ENCODE results near the gene SPANXN5. TPM values are rescaled to one million over a fixed set of nuclear protein-coding genes. Genes with fewer than 3 reads are reported as not detected.
"Not testable (repeated sequence)": the region's sequence is repeated elsewhere in the genome, so short reads cannot be mapped to it uniquely, and the experiment has no call there.

Gene SPANXN5
- not detected for total RNA-seq

- H3K27ac Mint-ChIP-seq; H3K4me3 Mint-ChIP-seq; intact Hi-C loops (cut with micrococcal nuclease); CTCF ChIA-PET; H3K9me3 Mint-ChIP-seq; DNase-seq; H3K27me3 Mint-ChIP-seq (ENCODE audit: low read depth); H3K4me1 Mint-ChIP-seq (ENCODE audit: low read depth); H3K36me3 Mint-ChIP-seq (ENCODE audit: low read depth): not testable (repeated sequence)
Observed at GRCh38 chrX:52797327-52797726, at the start of gene SPANXN5. SPANXN5 (minus strand) TSS chrX:52797427; CDS start chrX:52797348, 79 bp downstream.

- H3K9me3 Mint-ChIP-seq; H3K4me1 Mint-ChIP-seq (ENCODE audit: low read depth); DNase-seq; H3K4me3 Mint-ChIP-seq; CTCF ChIA-PET; H3K36me3 Mint-ChIP-seq (ENCODE audit: low read depth); H3K27ac Mint-ChIP-seq; intact Hi-C loops (cut with micrococcal nuclease); H3K27me3 Mint-ChIP-seq (ENCODE audit: low read depth): not testable (repeated sequence)
Observed at GRCh38 chrX:52843619-52844018, 46.4 kb upstream of the SPANXN5 start.

GRCh38 chrX:52839137-52839536 is 41.9 kb upstream of the SPANXN5 start:
- DNase-seq = no peak
- Mint-ChIP-seq H3K27me3 (ENCODE audit: low read depth) (no peaks in the 10 kb centered on the region), H3K9me3 (no peaks in the 10 kb centered on the region), H3K27ac (no peak overlapping the region), H3K4me1 (ENCODE audit: low read depth) (no peaks in the 10 kb centered on the region), H3K36me3 (ENCODE audit: low read depth) (no peaks in the 10 kb centered on the region), H3K4me3 (no peak overlapping the region)
- intact Hi-C loops (cut with micrococcal nuclease) = no loop called here
- CTCF ChIA-PET = no interaction called here

GRCh38 chrX:52830551-52830950 is 33.3 kb upstream of the SPANXN5 start:
- Mint-ChIP-seq H3K27me3 (ENCODE audit: low read depth) (no peaks in the 10 kb centered on the region), H3K27ac (no peak overlapping the region), H3K4me3 (no peak overlapping the region), H3K9me3 (no peaks in the 10 kb centered on the region), H3K4me1 (ENCODE audit: low read depth) (no peaks in the 10 kb centered on the region), H3K36me3 (ENCODE audit: low read depth) (no peaks in the 10 kb centered on the region)
- intact Hi-C loops (cut with micrococcal nuclease) = no loop called here
- CTCF ChIA-PET = no interaction called here
- DNase-seq = no peak

- Mint-ChIP-seq H3K27me3 (ENCODE audit: low read depth) (no peaks in the 10 kb centered on the region), H3K27ac (no peak overlapping the region), H3K4me3 (no peak overlapping the region), H3K4me1 (ENCODE audit: low read depth) (no peaks in the 10 kb centered on the region), H3K9me3 (no peaks in the 10 kb centered on the region), H3K36me3 (ENCODE audit: low read depth) (no peaks in the 10 kb centered on the region)
- intact Hi-C loops (cut with micrococcal nuclease) = no loop called here
- DNase-seq = no peak
- CTCF ChIA-PET = no interaction called here
Observed at GRCh38 chrX:52824608-52825007, 27.4 kb upstream of the SPANXN5 start.

GRCh38 chrX:52821079-52821760 is 24.0 kb upstream of the SPANXN5 start:
- intact Hi-C loops (cut with micrococcal nuclease) = no loop called here
- Mint-ChIP-seq H3K4me3 (no peak overlapping the region), H3K36me3 (ENCODE audit: low read depth) (no peaks in the 10 kb centered on the region), H3K27ac (no peak overlapping the region), H3K9me3 (no peaks in the 10 kb centered on the region), H3K4me1 (ENCODE audit: low read depth) (no peaks in the 10 kb centered on the region), H3K27me3 (ENCODE audit: low read depth) (no peaks in the 10 kb centered on the region)
- DNase-seq = no peak
- CTCF ChIA-PET = no interaction called here

- intact Hi-C loops (cut with micrococcal nuclease) = no loop called here
- Mint-ChIP-seq H3K27ac (no peak overlapping the region), H3K36me3 (ENCODE audit: low read depth) (no peaks in the 10 kb centered on the region), H3K4me3 (no peak overlapping the region), H3K27me3 (ENCODE audit: low read depth) (no peaks in the 10 kb centered on the region), H3K9me3 (no peaks in the 10 kb centered on the region), H3K4me1 (ENCODE audit: low read depth) (no peaks in the 10 kb centered on the region)
- no peak for DNase-seq
- CTCF ChIA-PET = interaction anchor here (0.6 kb wide), 1 partner anchor 474 kb away, joined by 3 read pairs; no protein-coding TSS in a partner anchor
Observed at GRCh38 chrX:52819788-52820187, 22.6 kb upstream of the SPANXN5 start.

- Mint-ChIP-seq H3K4me1 (ENCODE audit: low read depth) (no peaks in the 10 kb centered on the region), H3K27ac (no peak within 1 kb of the TSS), H3K27me3 (ENCODE audit: low read depth) (no peaks in the 10 kb centered on the region), H3K9me3 (no peaks in the 10 kb centered on the region), H3K4me3 (no peak within 1 kb of the TSS), H3K36me3 (ENCODE audit: low read depth) (no peaks in the 10 kb centered on the region)
- DNase-seq = no peak
- intact Hi-C loops (cut with micrococcal nuclease) = no loop called here
- CTCF ChIA-PET = no interaction called here
Observed at GRCh38 chrX:52811065-52811625, 13.9 kb upstream of the SPANXN5 start, which contains the start of gene XAGE5. XAGE5 (plus strand) TSS chrX:52811287; CDS start chrX:52812567, 1,280 bp downstream.

GRCh38 chrX:52804876-52805275 is 7.6 kb upstream of the SPANXN5 start:
- CTCF ChIA-PET = not testable (repeated sequence)

GRCh38 chrX:52773504-52773903 is 23.7 kb downstream of the SPANXN5 start:
- H3K36me3 Mint-ChIP-seq (ENCODE audit: low read depth); intact Hi-C loops (cut with micrococcal nuclease); DNase-seq; CTCF ChIA-PET; H3K27ac Mint-ChIP-seq; H3K4me3 Mint-ChIP-seq; H3K9me3 Mint-ChIP-seq; H3K4me1 Mint-ChIP-seq (ENCODE audit: low read depth); H3K27me3 Mint-ChIP-seq (ENCODE audit: low read depth): not testable (repeated sequence)

More at GRCh38 chrX:52804876-52805275, 7.6 kb upstream of the SPANXN5 start:
- H3K36me3 Mint-ChIP-seq (ENCODE audit: low read depth); H3K9me3 Mint-ChIP-seq; H3K4me3 Mint-ChIP-seq; DNase-seq; H3K27ac Mint-ChIP-seq; intact Hi-C loops (cut with micrococcal nuclease); H3K27me3 Mint-ChIP-seq (ENCODE audit: low read depth); H3K4me1 Mint-ChIP-seq (ENCODE audit: low read depth): not testable (repeated sequence)

GRCh38 chrX:52765983-52766382 is 31.2 kb downstream of the SPANXN5 start:
- H3K4me1 Mint-ChIP-seq (ENCODE audit: low read depth); H3K27me3 Mint-ChIP-seq (ENCODE audit: low read depth); H3K27ac Mint-ChIP-seq; H3K36me3 Mint-ChIP-seq (ENCODE audit: low read depth); H3K4me3 Mint-ChIP-seq; intact Hi-C loops (cut with micrococcal nuclease); DNase-seq; H3K9me3 Mint-ChIP-seq; CTCF ChIA-PET: not testable (repeated sequence)

GRCh38 chrX:52750952-52751351 is 46.3 kb downstream of the SPANXN5 start, which contains the start of gene SSX2B:
SSX2B (plus strand) TSS chrX:52751252; CDS start chrX:52752681, 1,429 bp downstream.
- H3K27me3 Mint-ChIP-seq (ENCODE audit: low read depth); CTCF ChIA-PET; DNase-seq; H3K4me3 Mint-ChIP-seq; H3K36me3 Mint-ChIP-seq (ENCODE audit: low read depth); H3K9me3 Mint-ChIP-seq; H3K4me1 Mint-ChIP-seq (ENCODE audit: low read depth); intact Hi-C loops (cut with micrococcal nuclease); H3K27ac Mint-ChIP-seq: not testable (repeated sequence)

Data from activated naive CD4-positive, alpha-beta T cell treated with anti-CD3 and anti-CD28 coated beads for 36 hours (primary cell).